ENCODE data around the gene KCTD10. TPM values are rescaled to one million over a fixed set of nuclear protein-coding genes. Genes with fewer than 3 reads are reported as not detected.
A peak's percentile ranks its signal among the peaks of the same experiment; 100 is the strongest.

KCTD10 gene
- polyA plus RNA-seq, 1 of the 3 experiments (the other 2 are of a cell fraction), result 66.9 TPM

DNA sequence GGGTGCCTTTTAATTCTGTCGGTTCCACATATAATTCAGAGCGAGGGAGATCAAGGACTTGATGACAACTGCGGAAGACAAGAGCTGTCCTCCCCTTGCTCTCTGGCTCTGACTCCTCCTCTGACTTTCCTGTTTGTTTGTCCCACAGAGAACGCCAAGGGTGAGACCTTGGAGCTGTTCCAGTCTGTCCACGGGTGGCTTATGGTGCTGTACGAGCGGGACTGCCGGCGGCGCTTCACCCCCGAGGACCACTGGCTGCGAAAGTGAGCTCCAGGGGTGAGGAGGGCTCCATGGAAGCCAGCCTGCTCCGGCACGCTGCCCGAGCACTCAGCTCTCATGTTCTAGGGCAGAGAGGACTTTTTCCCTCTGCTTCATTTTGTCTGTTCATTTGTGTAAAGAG is 33.1 kb upstream of the KCTD10 start:
- no peak overlapping the region for H2AFZ ChIP-seq (ENCODE audit: low read depth)
- H3K9me3 ChIP-seq, result no peaks in the 10 kb centered on the region
- 88% methylated on average over 14 of the region's 15 CpGs for WGBS (ENCODE audit: low lambda C conversion rate)
- no peaks in the 10 kb centered on the region for H4K20me1 ChIP-seq (ENCODE audit: insufficient read depth)
- TF ChIP-seq TCF12 (IDR thresholded peaks at IDR 0.05) (no peak), FOXJ3 (CRISPR knock-in tag; IDR thresholded peaks at IDR 0.05) (no peak), MXI1 (IDR thresholded peaks at IDR 0.05; ENCODE audit: low read depth, low read length) (no peak), JUND (IDR thresholded peaks at IDR 0.05) (no peak), NRF1 (IDR thresholded peaks at IDR 0.05; ENCODE audit: low read depth, low read length) (no peak)
- TF ChIP-seq, protein P1, sequence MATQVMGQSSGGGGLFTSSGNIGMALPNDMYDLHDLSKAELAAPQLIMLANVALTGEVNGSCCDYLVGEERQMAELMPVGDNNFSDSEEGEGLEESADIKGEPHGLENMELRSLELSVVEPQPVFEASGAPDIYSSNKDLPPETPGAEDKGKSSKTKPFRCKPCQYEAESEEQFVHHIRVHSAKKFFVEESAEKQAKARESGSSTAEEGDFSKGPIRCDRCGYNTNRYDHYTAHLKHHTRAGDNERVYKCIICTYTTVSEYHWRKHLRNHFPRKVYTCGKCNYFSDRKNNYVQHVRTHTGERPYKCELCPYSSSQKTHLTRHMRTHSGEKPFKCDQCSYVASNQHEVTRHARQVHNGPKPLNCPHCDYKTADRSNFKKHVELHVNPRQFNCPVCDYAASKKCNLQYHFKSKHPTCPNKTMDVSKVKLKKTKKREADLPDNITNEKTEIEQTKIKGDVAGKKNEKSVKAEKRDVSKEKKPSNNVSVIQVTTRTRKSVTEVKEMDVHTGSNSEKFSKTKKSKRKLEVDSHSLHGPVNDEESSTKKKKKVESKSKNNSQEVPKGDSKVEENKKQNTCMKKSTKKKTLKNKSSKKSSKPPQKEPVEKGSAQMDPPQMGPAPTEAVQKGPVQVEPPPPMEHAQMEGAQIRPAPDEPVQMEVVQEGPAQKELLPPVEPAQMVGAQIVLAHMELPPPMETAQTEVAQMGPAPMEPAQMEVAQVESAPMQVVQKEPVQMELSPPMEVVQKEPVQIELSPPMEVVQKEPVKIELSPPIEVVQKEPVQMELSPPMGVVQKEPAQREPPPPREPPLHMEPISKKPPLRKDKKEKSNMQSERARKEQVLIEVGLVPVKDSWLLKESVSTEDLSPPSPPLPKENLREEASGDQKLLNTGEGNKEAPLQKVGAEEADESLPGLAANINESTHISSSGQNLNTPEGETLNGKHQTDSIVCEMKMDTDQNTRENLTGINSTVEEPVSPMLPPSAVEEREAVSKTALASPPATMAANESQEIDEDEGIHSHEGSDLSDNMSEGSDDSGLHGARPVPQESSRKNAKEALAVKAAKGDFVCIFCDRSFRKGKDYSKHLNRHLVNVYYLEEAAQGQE (IDR thresholded peaks at IDR 0.05; ENCODE audit: low read depth, low read length), result no peak
- TF ChIP-seq, protein P2, sequence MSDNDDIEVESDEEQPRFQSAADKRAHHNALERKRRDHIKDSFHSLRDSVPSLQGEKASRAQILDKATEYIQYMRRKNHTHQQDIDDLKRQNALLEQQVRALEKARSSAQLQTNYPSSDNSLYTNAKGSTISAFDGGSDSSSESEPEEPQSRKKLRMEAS (IDR thresholded peaks at IDR 0.05; ENCODE audit: low read depth), result no peak
- TF ChIP-seq, protein P3, sequence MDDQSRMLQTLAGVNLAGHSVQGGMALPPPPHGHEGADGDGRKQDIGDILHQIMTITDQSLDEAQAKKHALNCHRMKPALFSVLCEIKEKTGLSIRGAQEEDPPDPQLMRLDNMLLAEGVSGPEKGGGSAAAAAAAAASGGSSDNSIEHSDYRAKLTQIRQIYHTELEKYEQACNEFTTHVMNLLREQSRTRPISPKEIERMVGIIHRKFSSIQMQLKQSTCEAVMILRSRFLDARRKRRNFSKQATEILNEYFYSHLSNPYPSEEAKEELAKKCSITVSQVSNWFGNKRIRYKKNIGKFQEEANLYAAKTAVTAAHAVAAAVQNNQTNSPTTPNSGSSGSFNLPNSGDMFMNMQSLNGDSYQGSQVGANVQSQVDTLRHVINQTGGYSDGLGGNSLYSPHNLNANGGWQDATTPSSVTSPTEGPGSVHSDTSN (IDR thresholded peaks at IDR 0.05), result no peak
- no peak for DNase-seq
- no peaks in the 10 kb centered on the region for H3K79me2 ChIP-seq (ENCODE audit: insufficient read depth)
- ChIA-PET CTCF (interaction anchor here (0.8 to 2.4 kb wide), 7 partner anchors 9 to 335 kb away, joined by 3 to 12 read pairs (median 4); partner anchors contain the start of gene MVK), POLR2A (no interaction called here)
- H3K9ac ChIP-seq, result no peak overlapping the region
- no peaks in the 10 kb centered on the region; a peak in 1 of 4 replicates for H3K4me1 ChIP-seq (ENCODE audit: control insufficient read depth in 1 of 2, insufficient read depth in 2 of 2, low read depth in 1 of 2, low read length in 1 of 2)
- H3K4me3 ChIP-seq (ENCODE audit: low read depth in 2 of 2, low read length in 1 of 2), result no peak overlapping the region
- H3K27ac ChIP-seq (ENCODE audit: low read depth in 2 of 2, low read length in 1 of 2), result no peak overlapping the region
- H3K9me2 ChIP-seq, result no peaks in the 10 kb centered on the region
- H3K27me3 ChIP-seq (ENCODE audit: insufficient read depth), result no peaks in the 10 kb centered on the region
- peaks cover 29 to 81% of the 10 kb centered on the region in 2 experiments for H3K36me3 ChIP-seq (replicated peaks in 1 of 2; ENCODE audit: control insufficient read depth in 1 of 2, insufficient read depth in 2 of 2, low read length in 1 of 2)
- no peaks in the 10 kb centered on the region for H3F3A ChIP-seq (replicated peaks; ENCODE audit: insufficient read depth)
- no peak overlapping the region for H3K4me2 ChIP-seq

DNA sequence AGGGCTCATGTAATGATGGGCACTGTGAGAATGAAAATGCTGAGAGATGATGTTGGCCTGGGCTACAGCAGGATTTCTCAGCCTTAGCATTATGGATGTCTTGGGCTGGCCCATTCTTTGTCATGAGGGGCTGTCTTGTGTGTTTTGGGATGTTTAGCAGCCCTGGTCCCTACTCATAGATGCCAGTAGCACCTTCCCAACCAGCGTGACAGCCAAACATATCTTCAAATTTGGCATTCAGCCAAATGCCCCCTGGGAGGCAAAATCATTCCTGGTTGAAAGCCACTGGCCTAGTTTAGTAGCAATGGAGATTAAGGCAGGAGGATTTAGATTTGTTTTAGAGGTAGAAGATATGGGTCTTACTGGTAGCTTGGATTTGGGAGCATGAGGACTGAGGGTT is 27.0 kb upstream of the KCTD10 start:
- no peak overlapping the region for H3K4me2 ChIP-seq
- POLR2A ChIA-PET, result no interaction called here
- H2AFZ ChIP-seq (ENCODE audit: low read depth), result no peak overlapping the region
- 38% methylated on average over 1 of the region's 1 CpG for WGBS (ENCODE audit: low lambda C conversion rate)
- no peaks in the 10 kb centered on the region for H3F3A ChIP-seq (replicated peaks; ENCODE audit: insufficient read depth)
- no peak for DNase-seq
- H4K20me1 ChIP-seq (ENCODE audit: insufficient read depth), result no peaks in the 10 kb centered on the region
- no peak overlapping the region for H3K4me3 ChIP-seq (ENCODE audit: low read depth in 2 of 2, low read length in 1 of 2)
- TF ChIP-seq RXRA (IDR thresholded peaks at IDR 0.05; ENCODE audit: borderline replicate concordance, low read depth) (no peak), IRF3 (IDR thresholded peaks at IDR 0.05; ENCODE audit: low read depth, low read length) (no peak), NFIC (IDR thresholded peaks at IDR 0.05; ENCODE audit: borderline replicate concordance) (0 out of 2 replicates have a peak, but pooled peaks have one; percentile 32)
- no peaks in the 10 kb centered on the region; a peak in 1 of 4 replicates for H3K4me1 ChIP-seq (ENCODE audit: control insufficient read depth in 1 of 2, insufficient read depth in 2 of 2, low read depth in 1 of 2, low read length in 1 of 2)
- no peaks in the 10 kb centered on the region for H3K9me2 ChIP-seq
- H3K36me3 ChIP-seq (replicated peaks in 1 of 2; ENCODE audit: control insufficient read depth in 1 of 2, insufficient read depth in 2 of 2, low read length in 1 of 2), result peaks cover 46 to 90% of the 10 kb centered on the region in 2 experiments
- no peak overlapping the region for H3K9ac ChIP-seq
- no peaks in the 10 kb centered on the region for H3K9me3 ChIP-seq
- no peaks in the 10 kb centered on the region for H3K27me3 ChIP-seq (ENCODE audit: insufficient read depth)
- H3K27ac ChIP-seq (ENCODE audit: low read depth in 2 of 2, low read length in 1 of 2), result no peak overlapping the region
- CTCF ChIA-PET, result interaction anchor here (0.9 to 1.6 kb wide), 3 partner anchors 15 to 341 kb away, joined by 3 to 6 read pairs (median 5); no protein-coding TSS in a partner anchor
- H3K79me2 ChIP-seq (ENCODE audit: insufficient read depth), result no peaks in the 10 kb centered on the region
